Sigmoid colon (tissue), 7 donors: ENCODE measurements around the gene IFNL4. TPM values are rescaled to one million over a fixed set of nuclear protein-coding genes. Genes with fewer than 3 reads are reported as not detected.

ENCODE experiments used
- DNase-seq: peaks from one replicate; pipeline ENCODE4 v3.0.0-alpha.2; 2019
- H3K27ac ChIP-seq, 4 donors: fragments of 200-600 bp; sonication (generic); one replicate each; pipeline ENCODE4 v1.5.1; 2016 to 2019; ENCODE audit warnings: mild to moderate bottlenecking in 1 of 4
- H3K27me3 ChIP-seq, 3 donors: fragments of 200-600 bp; sonication (generic); one replicate each; pipeline ENCODE4 v1.5.1; 2019; ENCODE audit warnings: mild to moderate bottlenecking in 1 of 3
- H3K36me3 ChIP-seq, 4 donors: fragments of 200-600 bp; sonication (generic); one replicate each; pipeline ENCODE4 v1.5.1; 2016 to 2019
- H3K4me1 ChIP-seq, 4 donors: fragments of 200-600 bp; sonication (generic); one replicate each; pipeline ENCODE4 v1.5.1; 2017 to 2019
- H3K4me3 ChIP-seq, 4 donors: fragments of 200-600 bp; sonication (generic); one replicate each; pipeline ENCODE4 v1.5.1; 2017 to 2019; ENCODE audit warnings: mild to moderate bottlenecking in 2 of 4, moderate library complexity in 1 of 4
- H3K9me3 ChIP-seq, 4 donors: fragments of 200-600 bp in 3 of 4; sonication (generic) in 3 of 4; one replicate each; pipeline versions ENCODE4 v1.5.1 to v1.6.1; 2013 to 2019
- CTCF ChIP-seq, 4 experiments: fragments of 450-650 bp in 3 of 4; fragments of 200-600 bp in 1 of 4; IDR thresholded peaks; one replicate each; pipeline ENCODE4 v1.5.1; 2016 to 2019; ENCODE audit warnings: antibody characterized with exemption in 4 of 4, mild to moderate bottlenecking in 3 of 4, moderate library complexity in 2 of 4
- EP300 ChIP-seq, 4 donors: sonication (generic); formaldehyde crosslinking; IDR thresholded peaks; one replicate each; pipeline ENCODE4 v1.6.1; 2017; ENCODE audit warnings: antibody characterized with exemption in 4 of 4
- POLR2A ChIP-seq, 2 donors: fragments of 450-650 bp; IDR thresholded peaks; one replicate each; pipeline ENCODE4 v1.6.1; 2016; ENCODE audit warnings: antibody characterized with exemption in 2 of 2, mild to moderate bottlenecking in 2 of 2, moderate library complexity in 2 of 2
- POLR2AphosphoS5 ChIP-seq, 4 donors: sonication (generic); formaldehyde crosslinking; IDR thresholded peaks; one replicate each; pipeline ENCODE4 v1.6.1; 2017; ENCODE audit warnings: antibody characterized with exemption in 4 of 4
- WGBS, 2 donors: extraction: QIAGEN DNeasy Blood & Tissue Kit; methylation state at CpG; one replicate each; pipeline ENCODE4 v1.1.7; 2013; 5-methylcytosine and 5-hydroxymethylcytosine counted together
- intact Hi-C: fragments of 100-400 bp; cut with DNase I; formaldehyde crosslinking; loops from one replicate; pipeline ENCODE4 v1.15.1; 2023
- polyA plus RNA-seq, 3 donors: library from polyadenylated mRNA; stranded (reverse); fragments of 200-250 nt; gene quantifications; one replicate each; pipeline ENCODE4 v1.2.3, GENCODE V29; 2013
- total RNA-seq, 4 donors: library from RNA; depleted of rRNA; stranded (reverse); fragments of >200 nt; gene quantifications; one replicate each; pipeline ENCODE4 v1.1.0, GENCODE V29; 2016
- donor health status: healthy with polysubstance abuse.
- donor health status: Bipolar disorder and iron deficiency.
- donor health status: healthy.

IFNL4 gene
- total and polyA plus RNA-seq, 7 donors: not detected

- TF ChIP-seq POLR2AphosphoS5 (IDR thresholded peaks at IDR 0.05): no peak
- TF ChIP-seq EP300 (IDR thresholded peaks at IDR 0.05): no peak
- peaks cover 16 to 34% (median 23%) of the 10 kb centered on the region in 3 donors for H3K27me3 ChIP-seq
- no peak overlapping the region for H3K4me3 ChIP-seq
- no peak overlapping the region for H3K27ac ChIP-seq
- H3K36me3 ChIP-seq: no peaks in the 10 kb centered on the region
- no peaks in the 10 kb centered on the region for H3K9me3 ChIP-seq
- WGBS, 2 donors: 45 to 80% methylated on average over 6 of the region's 6 CpGs
- no peaks in the 10 kb centered on the region for H3K4me1 ChIP-seq
- DNase-seq: no peak
- intact Hi-C loops: no loop called here
Measured at GRCh38 chr19:39207293-39207836, 41.3 kb downstream of the IFNL4 start.

- Histone ChIP-seq H3K9me3 (no peaks in the 10 kb centered on the region), H3K36me3 (no peaks in the 10 kb centered on the region), H3K27me3 (peaks cover 16 to 47% (median 35%) of the 10 kb centered on the region in 3 donors), H3K4me1 (no peaks in the 10 kb centered on the region), H3K27ac (no peak overlapping the region), H3K4me3 (no peak overlapping the region)
- intact Hi-C loops: no loop called here
- no peak for TF ChIP-seq POLR2AphosphoS5 (IDR thresholded peaks at IDR 0.05)
- no peak for TF ChIP-seq POLR2A (IDR thresholded peaks at IDR 0.05)
- no peak for TF ChIP-seq CTCF (IDR thresholded peaks at IDR 0.05)
- TF ChIP-seq EP300 (IDR thresholded peaks at IDR 0.05): no peak
- no peak for DNase-seq
- 83 to 89% methylated on average over 6 of the region's 6 CpGs for WGBS, 2 donors
Measured at GRCh38 chr19:39206122-39206521, 42.5 kb downstream of the IFNL4 start.

GRCh38 chr19:39205449-39205764, 43.2 kb downstream of the IFNL4 start:
- Histone ChIP-seq H3K27ac (no peak overlapping the region), H3K27me3 (peaks cover 16 to 54% (median 41%) of the 10 kb centered on the region in 3 donors), H3K36me3 (no peaks in the 10 kb centered on the region), H3K9me3 (no peaks in the 10 kb centered on the region), H3K4me1 (no peaks in the 10 kb centered on the region), H3K4me3 (no peak overlapping the region)
- no peak for DNase-seq
- WGBS, 2 donors: 82 to 87% methylated on average over 3 of the region's 3 CpGs
- intact Hi-C loops: no loop called here
- TF ChIP-seq CTCF (IDR thresholded peaks at IDR 0.05) (no peak), POLR2A (IDR thresholded peaks at IDR 0.05) (no peak), EP300 (IDR thresholded peaks at IDR 0.05) (no peak), POLR2AphosphoS5 (IDR thresholded peaks at IDR 0.05) (no peak)

GRCh38 chr19:39203372-39204341, 45.0 kb downstream of the IFNL4 start, which contains the start of gene SYCN:
Gene SYCN, minus strand, starts transcription at chr19:39204263. Its CDS starts 9 bp downstream, at chr19:39204254.
- H3K9me3 ChIP-seq: no peaks in the 10 kb centered on the region
- no peak for TF ChIP-seq CTCF (IDR thresholded peaks at IDR 0.05)
- TF ChIP-seq POLR2A (IDR thresholded peaks at IDR 0.05): no peak
- TF ChIP-seq POLR2AphosphoS5 (IDR thresholded peaks at IDR 0.05): no peak
- no peak for TF ChIP-seq EP300 (IDR thresholded peaks at IDR 0.05)
- intact Hi-C loops: no loop called here
- no peak for DNase-seq
- no peak within 1 kb of the TSS for H3K4me3 ChIP-seq
- H3K36me3 ChIP-seq: no peaks in the 10 kb centered on the region
- H3K27me3 ChIP-seq: peaks cover 17 to 71% (median 56%) of the 10 kb centered on the region in 3 donors
- WGBS, 2 donors: 24% methylated on average over 57 of the region's 57 CpGs
- H3K4me1 ChIP-seq: no peaks in the 10 kb centered on the region
- no peak within 1 kb of the TSS for H3K27ac ChIP-seq

GRCh38 chr19:39202998-39203355, 45.7 kb downstream of the IFNL4 start:
- no peak overlapping the region for H3K27ac ChIP-seq
- no peaks in the 10 kb centered on the region for H3K36me3 ChIP-seq
- H3K9me3 ChIP-seq: no peaks in the 10 kb centered on the region
- no peaks in the 10 kb centered on the region for H3K4me1 ChIP-seq
- TF ChIP-seq POLR2AphosphoS5 (IDR thresholded peaks at IDR 0.05): no peak
- no peak for TF ChIP-seq CTCF (IDR thresholded peaks at IDR 0.05)
- no peak for TF ChIP-seq EP300 (IDR thresholded peaks at IDR 0.05)
- no peak for TF ChIP-seq POLR2A (IDR thresholded peaks at IDR 0.05)
- H3K27me3 ChIP-seq: peaks cover 23 to 73% (median 61%) of the 10 kb centered on the region in 3 donors
- intact Hi-C loops: no loop called here
- 92 to 97% methylated on average over 1 of the region's 1 CpG for WGBS, 2 donors
- no peak for DNase-seq
- H3K4me3 ChIP-seq: no peak overlapping the region
